H1 (cell line): ENCODE measurements around the gene EDA. TPM values are rescaled to one million over a fixed set of nuclear protein-coding genes. Genes with fewer than 3 reads are reported as not detected.

Source experiments
- CTCF ChIA-PET: fragments of 300-600 bp; sonication (Branson Sonifier 250); formaldehyde crosslinking; loops from one replicate; lab custom pipeline; 2021; ENCODE audit not compliant: partially characterized antibody; lab: Charles Lee
- POLR2A ChIA-PET: fragments of 300-600 bp; sonication (Branson Sonifier 250); formaldehyde crosslinking; loops from one replicate; lab custom pipeline; 2021; ENCODE audit warnings: inconsistent platforms; ENCODE audit not compliant: partially characterized antibody; lab: Charles Lee
- DNase-seq, 2 experiments: peaks; one replicate each; pipeline versions ENCODE4 v3.0.0 to v3.0.0-alpha.2; 2010 to 2022; ENCODE audit warnings: low spot score in 2 of 2, low read depth in 1 of 2, mixed read lengths in 1 of 2
- FAIRE-seq: peaks from 2 replicates; lab custom pipeline; 2011; peaks lifted over from hg19 to GRCh38; lab: Jason Lieb, UNC
- H2AFZ ChIP-seq: 2 replicates; pipeline ENCODE4 v1.8.1; 2012; ENCODE audit warnings: low read length, inconsistent platforms
- H2AK5ac ChIP-seq: 2 replicates; pipeline ENCODE4 v1.6.1; 2013; ENCODE audit warnings: low read depth, low read length
- H2BK120ac ChIP-seq: replicated peaks from 2 replicates; pipeline ENCODE3; 2013; ENCODE audit warnings: low read depth, low read length, inconsistent platforms
- H2BK12ac ChIP-seq: 2 replicates; pipeline ENCODE4 v1.6.1; 2013; ENCODE audit warnings: low read depth, low read length
- H2BK15ac ChIP-seq: 2 replicates; pipeline ENCODE4 v1.6.1; 2013; ENCODE audit warnings: low read length
- H2BK20ac ChIP-seq: 2 replicates; pipeline ENCODE4 v1.6.1; 2013; ENCODE audit warnings: low read length
- H2BK5ac ChIP-seq: 2 replicates; pipeline ENCODE4 v1.6.1; 2013; ENCODE audit warnings: low read depth, low read length
- H3K14ac ChIP-seq: 2 replicates; pipeline ENCODE4 v1.6.1; 2013; ENCODE audit warnings: inconsistent platforms; ENCODE audit not compliant: insufficient read length
- H3K18ac ChIP-seq: 2 replicates; pipeline ENCODE4 v1.6.1; 2013; ENCODE audit warnings: low read length; ENCODE audit errors: extremely low read depth
- H3K23ac ChIP-seq: 2 replicates; pipeline ENCODE4 v1.6.1; 2013; ENCODE audit warnings: inconsistent platforms; ENCODE audit not compliant: insufficient read length
- H3K23me2 ChIP-seq: 2 replicates; pipeline ENCODE4 v1.6.1; 2013; ENCODE audit warnings: low read depth, low read length
- H3K27ac ChIP-seq: 2 replicates; pipeline ENCODE4 v1.6.1; 2011; ENCODE audit warnings: low read depth, low read length, inconsistent platforms
- H3K27me3 ChIP-seq, 4 experiments: replicated peaks in 1 of 4; 1 replicate in 1 of 4; 2 replicates in 3 of 4; pipeline versions ENCODE4 v1.6.1 to v1.8.1; 2011 to 2013; ENCODE audit warnings: low read length in 3 of 4, mild to moderate bottlenecking in 3 of 4, inconsistent platforms in 2 of 4, mixed read lengths in 2 of 4, moderate library complexity in 1 of 4; ENCODE audit not compliant: control insufficient read depth in 3 of 4, insufficient read depth in 3 of 4; ENCODE audit errors: extremely low read depth in 1 of 4
- H3K36me3 ChIP-seq, 4 experiments: 2 replicates each; pipeline versions ENCODE4 v1.6.1 to v1.8.1; 2011 to 2013; ENCODE audit warnings: mild to moderate bottlenecking in 4 of 4, low read length in 3 of 4, moderate library complexity in 2 of 4, control low read depth in 1 of 4, inconsistent platforms in 1 of 4; ENCODE audit not compliant: insufficient read depth in 4 of 4, control insufficient read depth in 2 of 4
- H3K4ac ChIP-seq: replicated peaks from 2 replicates; pipeline ENCODE3; 2013; ENCODE audit warnings: low read length, low read depth, mixed read lengths, inconsistent platforms; ENCODE audit not compliant: insufficient read length
- H3K4me1 ChIP-seq, 4 experiments: replicated peaks in 1 of 4; 1 replicate in 1 of 4; 2 replicates in 3 of 4; pipeline versions ENCODE4 v1.6.1 to v1.8.1; 2011 to 2013; ENCODE audit warnings: low read length in 3 of 4, inconsistent platforms in 2 of 4, mixed read lengths in 1 of 4; ENCODE audit not compliant: insufficient read depth in 4 of 4, control insufficient read depth in 3 of 4
- H3K4me2 ChIP-seq, 2 experiments: 2 replicates each; pipeline versions ENCODE4 v1.6.1 to v1.8.1; 2011 to 2013; ENCODE audit warnings: low read depth in 2 of 2, low read length in 2 of 2, control low read depth in 1 of 2, inconsistent platforms in 1 of 2, mild to moderate bottlenecking in 1 of 2; ENCODE audit not compliant: insufficient read depth in 1 of 2
- H3K4me3 ChIP-seq, 4 experiments: fragments of 200-600, 300-600 bp in 1 of 4; sonication (generic), shearing (Covaris generic), sonication (Bioruptor Twin) in 1 of 4; 2 replicates each; pipeline versions ENCODE4 v1.5.1 to v1.8.1; 2011 to 2016; ENCODE audit warnings: low read length in 4 of 4, low read depth in 3 of 4, control low read depth in 2 of 4, inconsistent platforms in 2 of 4, mild to moderate bottlenecking in 2 of 4, mixed read lengths in 1 of 4, moderate library complexity in 1 of 4; ENCODE audit not compliant: insufficient read depth in 2 of 4; ENCODE audit errors: extremely low read depth in 1 of 4
- H3K56ac ChIP-seq: replicated peaks from 2 replicates; pipeline ENCODE3; 2013; ENCODE audit warnings: low read depth, mild to moderate bottlenecking, mixed read lengths, low read length, inconsistent platforms; ENCODE audit not compliant: insufficient read length
- H3K79me1 ChIP-seq: 2 replicates; pipeline ENCODE4 v1.6.1; 2013; ENCODE audit warnings: low read depth, low read length, control low read depth
- H3K79me2 ChIP-seq, 2 experiments: 2 replicates each; pipeline versions ENCODE4 v1.6.1 to v1.8.1; 2012 to 2013; ENCODE audit warnings: low read length in 2 of 2, mild to moderate bottlenecking in 2 of 2, inconsistent platforms in 1 of 2; ENCODE audit not compliant: insufficient read depth in 2 of 2, control insufficient read depth in 1 of 2
- H3K9ac ChIP-seq, 4 experiments: replicated peaks in 1 of 4; 1 replicate in 1 of 4; 2 replicates in 3 of 4; pipeline versions ENCODE4 v1.6.1 to v1.8.1; 2011 to 2013; ENCODE audit warnings: low read depth in 3 of 4, low read length in 3 of 4, control low read depth in 2 of 4, mild to moderate bottlenecking in 2 of 4, moderate library complexity in 2 of 4, inconsistent platforms in 1 of 4; ENCODE audit errors: extremely low read depth in 1 of 4
- H3K9me3 ChIP-seq, 2 experiments: 2 replicates each; pipeline versions ENCODE4 v1.6.1 to v1.8.1; 2012 to 2013; ENCODE audit warnings: mild to moderate bottlenecking in 2 of 2, moderate library complexity in 2 of 2, control low read depth in 1 of 2, inconsistent platforms in 1 of 2, low read depth in 1 of 2, low read length in 1 of 2, mixed read lengths in 1 of 2; ENCODE audit not compliant: insufficient read depth in 2 of 2
- H4K20me1 ChIP-seq, 2 experiments: replicated peaks in 1 of 2; 2 replicates each; pipeline versions ENCODE3 to v1.8.1; 2011 to 2013; ENCODE audit warnings: inconsistent platforms in 2 of 2, low read length in 2 of 2, mild to moderate bottlenecking in 1 of 2; ENCODE audit not compliant: insufficient read depth in 2 of 2, control insufficient read depth in 1 of 2
- H4K5ac ChIP-seq: 2 replicates; pipeline ENCODE4 v1.6.1; 2013; ENCODE audit warnings: low read length, low read depth, mixed read lengths, inconsistent platforms; ENCODE audit not compliant: insufficient read length
- H4K8ac ChIP-seq: 2 replicates; pipeline ENCODE4 v1.8.0; 2013; ENCODE audit warnings: mild to moderate bottlenecking, moderate library complexity, low read length, inconsistent platforms; ENCODE audit not compliant: insufficient read depth; ENCODE audit errors: extremely low read depth
- H4K91ac ChIP-seq: replicated peaks from 2 replicates; pipeline ENCODE3; 2013; ENCODE audit warnings: low read length, mixed read lengths, inconsistent platforms; ENCODE audit not compliant: insufficient read length
- BCL11A ChIP-seq, 2 experiments: IDR thresholded peaks; one replicate each; pipeline ENCODE4 v1.6.1; 2011; ENCODE audit warnings: low read depth in 2 of 2, low read length in 2 of 2, mild to moderate bottlenecking in 2 of 2
- CREB1 ChIP-seq: IDR thresholded peaks from 2 replicates; pipeline ENCODE4 v1.6.1; 2012; ENCODE audit warnings: inconsistent platforms
- GTF2F1 ChIP-seq: IDR thresholded peaks from 2 replicates; pipeline ENCODE4 v1.6.1; 2012; ENCODE audit warnings: low read depth, low read length, improper control_type of control experiment, borderline replicate concordance
- HDAC6 ChIP-seq: IDR thresholded peaks from one replicate; pipeline ENCODE4 v1.7.1; 2012; ENCODE audit warnings: low read depth, mild to moderate bottlenecking, inconsistent platforms, low read length, moderate library complexity
- POLR2A ChIP-seq, 2 experiments: IDR thresholded peaks; 1 replicate in 1 of 2; 2 replicates in 1 of 2; pipeline ENCODE4 v1.6.1; 2011; ENCODE audit warnings: low read depth in 2 of 2, low read length in 2 of 2, mild to moderate bottlenecking in 2 of 2; ENCODE audit errors: control extremely low read depth in 1 of 2
- RAD21 ChIP-seq, 2 experiments: IDR thresholded peaks in 1 of 2; conservative IDR thresholded peaks in 1 of 2; 2 replicates each; pipeline ENCODE4 v1.6.1; 2011; ENCODE audit warnings: low read depth in 2 of 2, low read length in 2 of 2, improper control_type of control experiment in 1 of 2, inconsistent platforms in 1 of 2, mild to moderate bottlenecking in 1 of 2, moderate library complexity in 1 of 2
- TAF7 ChIP-seq: optimal IDR thresholded peaks from 2 replicates; pipeline ENCODE3; 2011; ENCODE audit warnings: low read depth, mild to moderate bottlenecking, inconsistent platforms, low read length, moderate library complexity, borderline replicate concordance
- ZNF274 ChIP-seq: IDR thresholded peaks from 2 replicates; pipeline ENCODE4 v1.7.0; 2012; ENCODE audit warnings: low read length, borderline replicate concordance; ENCODE audit errors: extremely low read depth
- WGBS, 2 experiments: shearing (Covaris generic) in 1 of 2; methylation state at CpG; one replicate each; pipeline versions ENCODE4 v1.1.6 to v1.1.7; 2013 to 2015; ENCODE audit warnings: low lambda C conversion rate in 2 of 2, mixed read lengths in 2 of 2, inconsistent platforms in 1 of 2, low coverage in 1 of 2, missing lambda C conversion rate in 1 of 2; ENCODE audit not compliant: insufficient replicate concordance in 2 of 2, insufficient coverage in 1 of 2, insufficient read length in 1 of 2; ENCODE audit errors: extremely low coverage in 1 of 2, missing lambda C conversion rate in 1 of 2; 5-methylcytosine and 5-hydroxymethylcytosine counted together
- polyA plus RNA-seq, 7 experiments: library from polyadenylated mRNA; depleted of rRNA in 3 of 7; stranded (reverse) in 5 of 7; unstranded in 2 of 7; fragments of >200 nt in 5 of 7; fragments of 200-250 nt in 2 of 7; gene quantifications; 1 replicate in 5 of 7; 2 replicates in 1 of 7; 4 replicates in 1 of 7; pipeline versions ENCODE4 v1.2.1 to v1.2.3, GENCODE V29; 2011 to 2013; ENCODE audit warnings: missing spikeins in 2 of 7, mixed read lengths in 2 of 7
- total RNA-seq: library from RNA; stranded (reverse); fragmentation: NEBNext Ultra II Directional; extraction: Animal tissue kit (Norgen Biotek cat#: 25700); gene quantifications from 2 replicates; pipeline ENCODE4 v1.2.1, GENCODE V29; 2021

EDA gene
- total and polyA plus RNA-seq, 2 of the 8 experiments (the other 6 are each of a cell fraction or from before 2014, with no cell fraction given) = 7.5 to 10.5 TPM

GRCh38 chrX:69597399-69597798, 18.5 kb upstream of the EDA start:
- no peak overlapping the region for H2BK20ac ChIP-seq
- H3K56ac ChIP-seq = no peak overlapping the region
- no peak for TF ChIP-seq BCL11A (IDR thresholded peaks at IDR 0.05; ENCODE audit: low read depth in 2 of 2, low read length in 2 of 2)
- TF ChIP-seq ZNF274 = no peak
- no peak for TF ChIP-seq GTF2F1
- TF ChIP-seq RAD21 (IDR thresholded peaks at IDR 0.05 in 1 of 2, conservative IDR thresholded peaks at IDR 0.05 in 1 of 2; ENCODE audit: low read depth in 2 of 2, low read length in 2 of 2) = no peak
- TF ChIP-seq HDAC6 = no peak
- no peak for TF ChIP-seq CREB1
- TF ChIP-seq TAF7 = no peak
- no peak for TF ChIP-seq POLR2A (IDR thresholded peaks at IDR 0.05; ENCODE audit: control extremely low read depth in 1 of 2, low read depth in 2 of 2, low read length in 2 of 2)
- no peaks in the 10 kb centered on the region for H3K79me2 ChIP-seq
- ChIA-PET POLR2A (no interaction called here), CTCF (interaction anchor here (0.7 kb wide), 1 partner anchor 20 kb away, joined by 3 read pairs; no protein-coding TSS in a partner anchor)
- no peak overlapping the region for H4K91ac ChIP-seq
- FAIRE-seq = peak; percentile 52
- no peak overlapping the region for H2BK5ac ChIP-seq
- H3K18ac ChIP-seq = no peak overlapping the region
- H3K23me2 ChIP-seq = no peaks in the 10 kb centered on the region; the same call in 1 of the 2 replicates
- no peak for DNase-seq
- no peaks in the 10 kb centered on the region for H3K79me1 ChIP-seq
- no peak overlapping the region for H2AK5ac ChIP-seq
- no peak overlapping the region for H2AFZ ChIP-seq
- H3K4me2 ChIP-seq = no peak overlapping the region
- H3K4me3 ChIP-seq = no peak overlapping the region
- no peak overlapping the region for H3K14ac ChIP-seq
- WGBS, 2 experiments = 100% methylated on average over 1 of the region's 1 CpG; no CpG with 5 or more reads in 1 of the 2 experiments
- no peak overlapping the region for H3K4ac ChIP-seq
- H3K36me3 ChIP-seq = no peaks in the 10 kb centered on the region
- H3K27me3 ChIP-seq = no peaks in the 10 kb centered on the region
- H3K23ac ChIP-seq = no peak overlapping the region
- no peak overlapping the region for H2BK120ac ChIP-seq
- H2BK12ac ChIP-seq = no peak overlapping the region
- no peak overlapping the region for H3K27ac ChIP-seq
- no peaks in the 10 kb centered on the region for H4K20me1 ChIP-seq
- H3K9me3 ChIP-seq = no peaks in the 10 kb centered on the region
- no peak overlapping the region for H4K8ac ChIP-seq
- no peaks in the 10 kb centered on the region for H3K4me1 ChIP-seq
- no peak overlapping the region for H4K5ac ChIP-seq
- H2BK15ac ChIP-seq = no peak overlapping the region
- no peak overlapping the region for H3K9ac ChIP-seq
